BJ (cell line): ENCODE data around the gene LRRC74A. TPM values are rescaled to one million over a fixed set of nuclear protein-coding genes. Genes with fewer than 3 reads are reported as not detected.

Source experiments
- CTCF ChIA-PET: fragments of 350-600 bp; formaldehyde crosslinking; extraction: SDS; loops from one replicate; lab custom pipeline; 2021; ENCODE audit warnings: antibody characterized with exemption, inconsistent platforms; lab: Yijun Ruan, JAX
- POLR2A ChIA-PET: fragments of 300-600 bp; sonication (Branson Sonifier 250); formaldehyde crosslinking; extraction: SDS; loops from one replicate; lab custom pipeline; 2021; ENCODE audit warnings: antibody characterized with exemption; lab: Charles Lee
- DNase-seq: peaks from one replicate; pipeline ENCODE4 v3.0.0-alpha.2; 2011; ENCODE audit warnings: low read depth
- H3K27me3 ChIP-seq: 2 replicates; pipeline ENCODE4 v1.6.0; 2011; ENCODE audit warnings: low read length; ENCODE audit not compliant: control insufficient read depth, insufficient read depth
- H3K36me3 ChIP-seq: 2 replicates; pipeline ENCODE4 v1.5.1; 2011; ENCODE audit warnings: low read length; ENCODE audit not compliant: control insufficient read depth, insufficient read depth
- H3K4me3 ChIP-seq: 2 replicates; pipeline ENCODE4 v1.5.1; 2011; ENCODE audit warnings: low read depth, mild to moderate bottlenecking, control low read depth, low read length
- CTCF ChIP-seq: IDR thresholded peaks from 2 replicates; pipeline ENCODE4 v1.5.1; 2011; ENCODE audit warnings: low read depth, mild to moderate bottlenecking, control low read depth, inconsistent platforms, low read length, moderate library complexity; ENCODE audit not compliant: insufficient read depth
- polyA plus RNA-seq: library from polyadenylated mRNA; depleted of rRNA; stranded (reverse); fragments of >200 nt; gene quantifications from 2 replicates; pipeline ENCODE4 v1.2.3, GENCODE V29; 2011

Gene LRRC74A
- polyA plus RNA-seq, 1 experiment = not detected

- no peak overlapping the region for H3K4me3 ChIP-seq
- no peaks in the 10 kb centered on the region; the same call in 1 of the 2 replicates for H3K27me3 ChIP-seq
- ChIA-PET CTCF (interaction anchor here (0.7 to 5.7 kb wide), 9 partner anchors 9 to 187 kb away, joined by 3 to 52 read pairs (median 3); no protein-coding TSS in a partner anchor), POLR2A (no interaction called here)
- no peak for DNase-seq
- TF ChIP-seq CTCF = no peak
- H3K36me3 ChIP-seq = no peaks in the 10 kb centered on the region
These were observed 56.4 kb downstream of the LRRC74A start for GRCh38 chr14:76882651-76883050.

GRCh38 chr14:76883447-76883846 lies 57.2 kb downstream of the LRRC74A start:
- H3K27me3 ChIP-seq = no peaks in the 10 kb centered on the region; the same call in 1 of the 2 replicates
- no peak overlapping the region for H3K4me3 ChIP-seq
- no peaks in the 10 kb centered on the region for H3K36me3 ChIP-seq
- DNase-seq = no peak
- ChIA-PET CTCF (interaction anchor here (1.4 to 5.7 kb wide), 3 partner anchors 10 to 241 kb away, joined by 3 to 52 read pairs (median 17); no protein-coding TSS in a partner anchor), POLR2A (no interaction called here)
- TF ChIP-seq CTCF = no peak

DNA sequence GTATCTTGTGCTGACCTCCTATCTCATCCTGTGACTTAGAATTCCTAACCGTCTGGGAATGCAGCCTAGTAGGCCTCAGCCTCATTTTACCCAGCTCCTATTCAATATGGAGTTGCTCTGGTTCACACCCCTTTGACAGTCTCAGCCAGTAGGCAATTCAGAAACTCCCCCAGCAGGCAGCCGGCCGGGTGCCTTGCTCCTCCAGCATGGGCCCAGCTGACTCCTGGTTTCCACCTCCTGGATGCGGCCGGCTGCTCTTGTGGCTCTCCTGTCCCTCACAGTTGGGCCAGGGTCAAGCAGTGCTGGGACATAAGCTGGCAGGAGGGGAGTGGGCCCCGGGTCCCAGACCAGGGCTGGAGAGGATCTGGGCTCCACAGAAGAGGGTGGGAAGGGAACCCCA lies 58.2 kb downstream of the LRRC74A start:
- ChIA-PET POLR2A (no interaction called here), CTCF (interaction anchor here (0.9 to 5.7 kb wide), 4 partner anchors 9 to 240 kb away, joined by 3 to 52 read pairs (median 10); no protein-coding TSS in a partner anchor)
- Histone ChIP-seq H3K27me3 (no peaks in the 10 kb centered on the region; the same call in 1 of the 2 replicates), H3K36me3 (no peaks in the 10 kb centered on the region), H3K4me3 (no peak overlapping the region)
- no peak for TF ChIP-seq CTCF
- DNase-seq = no peak

- CTCF ChIA-PET = interaction anchor here (0.9 to 7.7 kb wide), 6 partner anchors 10 to 185 kb away, joined by 3 to 60 read pairs (median 6); no protein-coding TSS in a partner anchor
- Histone ChIP-seq H3K4me3 (no peak overlapping the region), H3K27me3 (no peaks in the 10 kb centered on the region; the same call in 1 of the 2 replicates), H3K36me3 (no peaks in the 10 kb centered on the region)
- TF ChIP-seq CTCF = no peak
- POLR2A ChIA-PET = no interaction called here
- no peak for DNase-seq
These were observed 58.7 kb downstream of the LRRC74A start for GRCh38 chr14:76884853-76885276.

GRCh38 chr14:76887191-76887590 lies 61.0 kb downstream of the LRRC74A start:
- no peak for TF ChIP-seq CTCF
- ChIA-PET POLR2A (no interaction called here), CTCF (interaction anchor here (0.7 to 7.7 kb wide), 10 partner anchors 12 to 1833 kb away, joined by 3 to 60 read pairs (median 3); no protein-coding TSS in a partner anchor)
- H3K36me3 ChIP-seq = no peaks in the 10 kb centered on the region
- H3K27me3 ChIP-seq = no peaks in the 10 kb centered on the region; the same call in 1 of the 2 replicates
- no peak for DNase-seq
- H3K4me3 ChIP-seq = no peak overlapping the region
